Measurements from ENCODE around the gene CTPS2.
"Not testable (repeated sequence)": the region's sequence is repeated elsewhere in the genome, so short reads cannot be mapped to it uniquely, and the experiment has no call there.

Gene CTPS2

GRCh38 chrX:16635596-16635995, 76.9 kb downstream of the CTPS2 start:
- DNase-seq (ENCODE audit: low spot score): no peak
- in situ Hi-C loops (cut with MboI; ENCODE audit: low pct_unique_long_range_greater_than_20kb, low sequenced_read_pairs, unreplicated experiment): no loop called here

GRCh38 chrX:16635040-16635439, 77.4 kb downstream of the CTPS2 start:
- no peak for DNase-seq (ENCODE audit: low spot score)
- in situ Hi-C loops (cut with MboI; ENCODE audit: low pct_unique_long_range_greater_than_20kb, low sequenced_read_pairs, unreplicated experiment): no loop called here
- TF ChIP-seq CTCF (IDR thresholded peaks at IDR 0.05; ENCODE audit: extremely low read depth, insufficient read depth, missing control alignments): no peak

More at GRCh38 chrX:16635596-16635995, 76.9 kb downstream of the CTPS2 start:
- no peak for TF ChIP-seq CTCF (IDR thresholded peaks at IDR 0.05; ENCODE audit: extremely low read depth, insufficient read depth, missing control alignments)

GRCh38 chrX:16633754-16634153, 78.7 kb downstream of the CTPS2 start:
- in situ Hi-C loops (cut with MboI; ENCODE audit: low pct_unique_long_range_greater_than_20kb, low sequenced_read_pairs, unreplicated experiment): no loop called here
- DNase-seq (ENCODE audit: low spot score): no peak
- TF ChIP-seq CTCF (IDR thresholded peaks at IDR 0.05; ENCODE audit: extremely low read depth, insufficient read depth, missing control alignments): no peak

- TF ChIP-seq CTCF (IDR thresholded peaks at IDR 0.05; ENCODE audit: extremely low read depth, insufficient read depth, missing control alignments): no peak
- in situ Hi-C loops (cut with MboI; ENCODE audit: low pct_unique_long_range_greater_than_20kb, low sequenced_read_pairs, unreplicated experiment): no loop called here
- DNase-seq (ENCODE audit: low spot score): no peak
Measured at GRCh38 chrX:16629909-16630308, 82.6 kb downstream of the CTPS2 start.

- in situ Hi-C loops (cut with MboI; ENCODE audit: low pct_unique_long_range_greater_than_20kb, low sequenced_read_pairs, unreplicated experiment): no loop called here
- no peak for TF ChIP-seq CTCF (IDR thresholded peaks at IDR 0.05; ENCODE audit: extremely low read depth, insufficient read depth, missing control alignments)
- DNase-seq (ENCODE audit: low spot score): no peak
Measured at GRCh38 chrX:16628946-16629595, 83.4 kb downstream of the CTPS2 start.

GRCh38 chrX:16628511-16628910, 84.0 kb downstream of the CTPS2 start:
- in situ Hi-C loops (cut with MboI; ENCODE audit: low pct_unique_long_range_greater_than_20kb, low sequenced_read_pairs, unreplicated experiment); DNase-seq (ENCODE audit: low spot score): not testable (repeated sequence)

- TF ChIP-seq CTCF (IDR thresholded peaks at IDR 0.05; ENCODE audit: extremely low read depth, insufficient read depth, missing control alignments): no peak
- in situ Hi-C loops (cut with MboI; ENCODE audit: low pct_unique_long_range_greater_than_20kb, low sequenced_read_pairs, unreplicated experiment): no loop called here
Measured at GRCh38 chrX:16619024-16619423, 93.4 kb downstream of the CTPS2 start.

More at GRCh38 chrX:16619024-16619423, 93.4 kb downstream of the CTPS2 start:
- DNase-seq (ENCODE audit: low spot score): no peak
